Neural cell (in vitro differentiated cells): Measurements from ENCODE around the gene EHD4. TPM values are rescaled to one million over a fixed set of nuclear protein-coding genes. Genes with fewer than 3 reads are reported as not detected.

Experiments used
- H2AFZ ChIP-seq: fragments of 200-600, 300-800 bp; sonication (generic), shearing (Covaris generic); 2 replicates; pipeline ENCODE4 v1.6.0; 2014; ENCODE audit warnings: low read depth, mild to moderate bottlenecking, antibody characterized with exemption, low read length, moderate library complexity
- H3F3A ChIP-seq: fragments of 200-600 bp; shearing (Covaris generic); 2 replicates; pipeline ENCODE4 v1.6.1; 2016; ENCODE audit warnings: mild to moderate bottlenecking, moderate library complexity, mixed read lengths, antibody characterized with exemption, low read length; ENCODE audit not compliant: insufficient read depth, poor library complexity, severe bottlenecking
- H3K27ac ChIP-seq: fragments of 200-600, 300-800 bp; sonication (generic), shearing (Covaris generic); 2 replicates; pipeline ENCODE4 v1.5.1; 2014; ENCODE audit warnings: mild to moderate bottlenecking, low read length, moderate library complexity
- H3K27me3 ChIP-seq: fragments of 300-800, 200-600 bp; sonication (generic), shearing (Covaris generic); 2 replicates; pipeline ENCODE4 v1.6.0; 2014; ENCODE audit warnings: mild to moderate bottlenecking, low read depth, low read length, moderate library complexity; ENCODE audit not compliant: insufficient read depth
- H3K36me3 ChIP-seq: fragments of 300-800, 200-600 bp; sonication (generic), shearing (Covaris generic); 2 replicates; pipeline ENCODE4 v1.5.1; 2014; ENCODE audit warnings: mild to moderate bottlenecking, antibody characterized with exemption, low read length, moderate library complexity; ENCODE audit not compliant: insufficient read depth
- H3K4me2 ChIP-seq: fragments of 300-800, 200-600 bp; sonication (generic), shearing (Covaris generic); 2 replicates; pipeline ENCODE4 v1.6.0; 2014; ENCODE audit warnings: mild to moderate bottlenecking, low read length
- H3K4me3 ChIP-seq: fragments of 300-800, 200-600 bp; sonication (generic), shearing (Covaris generic); 2 replicates; pipeline ENCODE4 v1.5.1; 2014; ENCODE audit warnings: mild to moderate bottlenecking, low read length, moderate library complexity
- H3K79me2 ChIP-seq: fragments of 200-600 bp; shearing (Covaris generic); replicated peaks from 2 replicates; pipeline ENCODE4 v1.6.0; 2014; ENCODE audit warnings: mild to moderate bottlenecking, low read length, moderate library complexity; ENCODE audit not compliant: insufficient read depth
- H3K9ac ChIP-seq: fragments of 300-800, 200-600 bp; sonication (generic), shearing (Covaris generic); 2 replicates; pipeline ENCODE4 v1.6.1; 2016; ENCODE audit warnings: mild to moderate bottlenecking, low read length, mixed read lengths
- H3K9me2 ChIP-seq: fragments of 200-600 bp; shearing (Covaris generic); 2 replicates; pipeline ENCODE4 v1.6.1; 2016; ENCODE audit warnings: mild to moderate bottlenecking, low read length, mixed read lengths; ENCODE audit not compliant: insufficient read depth
- H3K9me3 ChIP-seq: fragments of 200-600, 300-800 bp; sonication (generic), shearing (Covaris generic); 2 replicates; pipeline ENCODE4 v1.6.1; 2016; ENCODE audit warnings: mild to moderate bottlenecking, mixed run types, low read length, moderate library complexity, mixed read lengths
- H4K20me1 ChIP-seq: fragments of 200-600 bp; shearing (Covaris generic); 2 replicates; pipeline ENCODE4 v1.6.1; 2016; ENCODE audit warnings: mild to moderate bottlenecking, mixed run types; ENCODE audit not compliant: insufficient read depth
- CTCF ChIP-seq: fragments of 450-650 bp; IDR thresholded peaks from 2 replicates; pipeline ENCODE4 v1.5.1; 2014; ENCODE audit warnings: antibody characterized with exemption, mild to moderate bottlenecking, moderate library complexity; ENCODE audit not compliant: poor library complexity, severe bottlenecking
- EP300 ChIP-seq: fragments of 450-650 bp; conservative IDR thresholded peaks from 2 replicates; pipeline ENCODE4 v1.6.1; 2014; ENCODE audit warnings: antibody characterized with exemption, mild to moderate bottlenecking, moderate library complexity; ENCODE audit not compliant: poor library complexity, severe bottlenecking
- EZH2 ChIP-seq: fragments of 200-600, 300-800 bp; shearing (Covaris generic), sonication (generic); IDR thresholded peaks from 2 replicates; pipeline ENCODE4 v1.6.1; 2014; ENCODE audit warnings: antibody characterized with exemption, low read length, borderline replicate concordance, mild to moderate bottlenecking; ENCODE audit not compliant: insufficient read depth, poor library complexity, severe bottlenecking
- MXI1 ChIP-seq: fragments of 450-650 bp; conservative IDR thresholded peaks from 2 replicates; pipeline ENCODE4 v1.6.1; 2014; ENCODE audit warnings: antibody characterized with exemption, mild to moderate bottlenecking; ENCODE audit not compliant: poor library complexity, severe bottlenecking
- POLR2AphosphoS5 ChIP-seq: IDR thresholded peaks from 2 replicates; pipeline ENCODE4 v1.6.1; 2012
- RAD21 ChIP-seq: fragments of 450-650 bp; conservative IDR thresholded peaks from 2 replicates; pipeline ENCODE4 v1.6.1; 2014; ENCODE audit warnings: antibody characterized with exemption, mild to moderate bottlenecking, moderate library complexity
- REST ChIP-seq: IDR thresholded peaks from 2 replicates; pipeline ENCODE4 v1.6.1; 2012; ENCODE audit warnings: borderline replicate concordance
- SMC3 ChIP-seq: fragments of 450-650 bp; conservative IDR thresholded peaks from 2 replicates; pipeline ENCODE4 v1.6.1; 2014; ENCODE audit warnings: antibody characterized with exemption, mild to moderate bottlenecking, moderate library complexity; ENCODE audit not compliant: poor library complexity
- TAF1 ChIP-seq: IDR thresholded peaks from 2 replicates; pipeline ENCODE4 v1.6.1; 2012; ENCODE audit warnings: low read depth
- polyA plus RNA-seq: library from polyadenylated mRNA; depleted of rRNA; stranded (reverse); fragments of >200 nt; gene quantifications from 2 replicates; pipeline ENCODE4 v1.2.3, GENCODE V29; 2014

The EHD4 gene
- polyA plus RNA-seq, 1 donor from 2014 or later = 0.09 TPM

GRCh38 chr15:41866872-41867579 is 105.3 kb downstream of the EHD4 start:
- Histone ChIP-seq H3K36me3 (no peaks in the 10 kb centered on the region), H2AFZ (no peak overlapping the region), H3K4me3 (no peak overlapping the region), H3K79me2 (no peaks in the 10 kb centered on the region), H3K27ac (no peak overlapping the region), H3K9me2 (no peaks in the 10 kb centered on the region), H4K20me1 (no peaks in the 10 kb centered on the region), H3F3A (no peaks in the 10 kb centered on the region), H3K9ac (no peak overlapping the region), H3K9me3 (no peaks in the 10 kb centered on the region), H3K27me3 (no peaks in the 10 kb centered on the region), H3K4me2 (no peak overlapping the region)
- TF ChIP-seq REST (no peak), MXI1 (no peak), POLR2AphosphoS5 (no peak)

- H3F3A ChIP-seq = no peaks in the 10 kb centered on the region
- H3K27ac ChIP-seq = no peak overlapping the region
- H3K4me2 ChIP-seq = no peak overlapping the region
- TF ChIP-seq REST (no peak), RAD21 (no peak), EZH2 (no peak), TAF1 (no peak), POLR2AphosphoS5 (no peak), MXI1 (no peak), EP300 (no peak), SMC3 (no peak), CTCF (no peak)
- H4K20me1 ChIP-seq = no peaks in the 10 kb centered on the region
- H3K36me3 ChIP-seq = no peaks in the 10 kb centered on the region
- no peaks in the 10 kb centered on the region for H3K9me3 ChIP-seq
- H3K9ac ChIP-seq = no peak overlapping the region
- no peaks in the 10 kb centered on the region for H3K27me3 ChIP-seq
- H3K9me2 ChIP-seq = no peaks in the 10 kb centered on the region
- no peaks in the 10 kb centered on the region for H3K79me2 ChIP-seq
- H2AFZ ChIP-seq = no peak overlapping the region
- no peak overlapping the region for H3K4me3 ChIP-seq
Observed at GRCh38 chr15:41866263-41866703, 106.1 kb downstream of the EHD4 start.
